H1 (cell line): ENCODE measurements around the gene ARPC2. TPM values are rescaled to one million over a fixed set of nuclear protein-coding genes. Genes with fewer than 3 reads are reported as not detected.

Experiments used
- CTCF ChIA-PET: fragments of 300-600 bp; sonication (Branson Sonifier 250); formaldehyde crosslinking; loops from one replicate; lab custom pipeline; 2021; ENCODE audit not compliant: partially characterized antibody; lab: Charles Lee
- POLR2A ChIA-PET: fragments of 300-600 bp; sonication (Branson Sonifier 250); formaldehyde crosslinking; loops from one replicate; lab custom pipeline; 2021; ENCODE audit warnings: inconsistent platforms; ENCODE audit not compliant: partially characterized antibody; lab: Charles Lee
- DNase-seq, 2 experiments: peaks; one replicate each; pipeline versions ENCODE4 v3.0.0 to v3.0.0-alpha.2; 2010 to 2022; ENCODE audit warnings: low spot score in 2 of 2, low read depth in 1 of 2, mixed read lengths in 1 of 2
- FAIRE-seq: peaks from 2 replicates; lab custom pipeline; 2011; peaks lifted over from hg19 to GRCh38; lab: Jason Lieb, UNC
- H2AFZ ChIP-seq: 2 replicates; pipeline ENCODE4 v1.8.1; 2012; ENCODE audit warnings: low read length, inconsistent platforms
- H2AK5ac ChIP-seq: 2 replicates; pipeline ENCODE4 v1.6.1; 2013; ENCODE audit warnings: low read depth, low read length
- H2BK120ac ChIP-seq: replicated peaks from 2 replicates; pipeline ENCODE3; 2013; ENCODE audit warnings: low read depth, low read length, inconsistent platforms
- H2BK12ac ChIP-seq: 2 replicates; pipeline ENCODE4 v1.6.1; 2013; ENCODE audit warnings: low read depth, low read length
- H2BK15ac ChIP-seq: 2 replicates; pipeline ENCODE4 v1.6.1; 2013; ENCODE audit warnings: low read length
- H2BK20ac ChIP-seq: 2 replicates; pipeline ENCODE4 v1.6.1; 2013; ENCODE audit warnings: low read length
- H2BK5ac ChIP-seq: 2 replicates; pipeline ENCODE4 v1.6.1; 2013; ENCODE audit warnings: low read depth, low read length
- H3K14ac ChIP-seq: 2 replicates; pipeline ENCODE4 v1.6.1; 2013; ENCODE audit warnings: inconsistent platforms; ENCODE audit not compliant: insufficient read length
- H3K18ac ChIP-seq: 2 replicates; pipeline ENCODE4 v1.6.1; 2013; ENCODE audit warnings: low read length; ENCODE audit errors: extremely low read depth
- H3K23ac ChIP-seq: 2 replicates; pipeline ENCODE4 v1.6.1; 2013; ENCODE audit warnings: inconsistent platforms; ENCODE audit not compliant: insufficient read length
- H3K23me2 ChIP-seq: 2 replicates; pipeline ENCODE4 v1.6.1; 2013; ENCODE audit warnings: low read depth, low read length
- H3K27ac ChIP-seq: 2 replicates; pipeline ENCODE4 v1.6.1; 2011; ENCODE audit warnings: low read depth, low read length, inconsistent platforms
- H3K27me3 ChIP-seq, 4 experiments: replicated peaks in 1 of 4; 1 replicate in 1 of 4; 2 replicates in 3 of 4; pipeline versions ENCODE4 v1.6.1 to v1.8.1; 2011 to 2013; ENCODE audit warnings: low read length in 3 of 4, mild to moderate bottlenecking in 3 of 4, inconsistent platforms in 2 of 4, mixed read lengths in 2 of 4, moderate library complexity in 1 of 4; ENCODE audit not compliant: control insufficient read depth in 3 of 4, insufficient read depth in 3 of 4; ENCODE audit errors: extremely low read depth in 1 of 4
- H3K36me3 ChIP-seq, 4 experiments: 2 replicates each; pipeline versions ENCODE4 v1.6.1 to v1.8.1; 2011 to 2013; ENCODE audit warnings: mild to moderate bottlenecking in 4 of 4, low read length in 3 of 4, moderate library complexity in 2 of 4, control low read depth in 1 of 4, inconsistent platforms in 1 of 4; ENCODE audit not compliant: insufficient read depth in 4 of 4, control insufficient read depth in 2 of 4
- H3K4ac ChIP-seq: replicated peaks from 2 replicates; pipeline ENCODE3; 2013; ENCODE audit warnings: low read length, low read depth, mixed read lengths, inconsistent platforms; ENCODE audit not compliant: insufficient read length
- H3K4me1 ChIP-seq, 4 experiments: replicated peaks in 1 of 4; 1 replicate in 1 of 4; 2 replicates in 3 of 4; pipeline versions ENCODE4 v1.6.1 to v1.8.1; 2011 to 2013; ENCODE audit warnings: low read length in 3 of 4, inconsistent platforms in 2 of 4, mixed read lengths in 1 of 4; ENCODE audit not compliant: insufficient read depth in 4 of 4, control insufficient read depth in 3 of 4
- H3K4me2 ChIP-seq, 2 experiments: 2 replicates each; pipeline versions ENCODE4 v1.6.1 to v1.8.1; 2011 to 2013; ENCODE audit warnings: low read depth in 2 of 2, low read length in 2 of 2, control low read depth in 1 of 2, inconsistent platforms in 1 of 2, mild to moderate bottlenecking in 1 of 2; ENCODE audit not compliant: insufficient read depth in 1 of 2
- H3K4me3 ChIP-seq, 4 experiments: fragments of 200-600, 300-600 bp in 1 of 4; sonication (generic), shearing (Covaris generic), sonication (Bioruptor Twin) in 1 of 4; 2 replicates each; pipeline versions ENCODE4 v1.5.1 to v1.8.1; 2011 to 2016; ENCODE audit warnings: low read length in 4 of 4, low read depth in 3 of 4, control low read depth in 2 of 4, inconsistent platforms in 2 of 4, mild to moderate bottlenecking in 2 of 4, mixed read lengths in 1 of 4, moderate library complexity in 1 of 4; ENCODE audit not compliant: insufficient read depth in 2 of 4; ENCODE audit errors: extremely low read depth in 1 of 4
- H3K56ac ChIP-seq: replicated peaks from 2 replicates; pipeline ENCODE3; 2013; ENCODE audit warnings: low read depth, mild to moderate bottlenecking, mixed read lengths, low read length, inconsistent platforms; ENCODE audit not compliant: insufficient read length
- H3K79me1 ChIP-seq: 2 replicates; pipeline ENCODE4 v1.6.1; 2013; ENCODE audit warnings: low read depth, low read length, control low read depth
- H3K79me2 ChIP-seq, 2 experiments: 2 replicates each; pipeline versions ENCODE4 v1.6.1 to v1.8.1; 2012 to 2013; ENCODE audit warnings: low read length in 2 of 2, mild to moderate bottlenecking in 2 of 2, inconsistent platforms in 1 of 2; ENCODE audit not compliant: insufficient read depth in 2 of 2, control insufficient read depth in 1 of 2
- H3K9ac ChIP-seq, 4 experiments: replicated peaks in 1 of 4; 1 replicate in 1 of 4; 2 replicates in 3 of 4; pipeline versions ENCODE4 v1.6.1 to v1.8.1; 2011 to 2013; ENCODE audit warnings: low read depth in 3 of 4, low read length in 3 of 4, control low read depth in 2 of 4, mild to moderate bottlenecking in 2 of 4, moderate library complexity in 2 of 4, inconsistent platforms in 1 of 4; ENCODE audit errors: extremely low read depth in 1 of 4
- H3K9me3 ChIP-seq, 2 experiments: 2 replicates each; pipeline versions ENCODE4 v1.6.1 to v1.8.1; 2012 to 2013; ENCODE audit warnings: mild to moderate bottlenecking in 2 of 2, moderate library complexity in 2 of 2, control low read depth in 1 of 2, inconsistent platforms in 1 of 2, low read depth in 1 of 2, low read length in 1 of 2, mixed read lengths in 1 of 2; ENCODE audit not compliant: insufficient read depth in 2 of 2
- H4K20me1 ChIP-seq, 2 experiments: replicated peaks in 1 of 2; 2 replicates each; pipeline versions ENCODE3 to v1.8.1; 2011 to 2013; ENCODE audit warnings: inconsistent platforms in 2 of 2, low read length in 2 of 2, mild to moderate bottlenecking in 1 of 2; ENCODE audit not compliant: insufficient read depth in 2 of 2, control insufficient read depth in 1 of 2
- H4K5ac ChIP-seq: 2 replicates; pipeline ENCODE4 v1.6.1; 2013; ENCODE audit warnings: low read length, low read depth, mixed read lengths, inconsistent platforms; ENCODE audit not compliant: insufficient read length
- H4K8ac ChIP-seq: 2 replicates; pipeline ENCODE4 v1.8.0; 2013; ENCODE audit warnings: mild to moderate bottlenecking, moderate library complexity, low read length, inconsistent platforms; ENCODE audit not compliant: insufficient read depth; ENCODE audit errors: extremely low read depth
- H4K91ac ChIP-seq: replicated peaks from 2 replicates; pipeline ENCODE3; 2013; ENCODE audit warnings: low read length, mixed read lengths, inconsistent platforms; ENCODE audit not compliant: insufficient read length
- WGBS, 2 experiments: shearing (Covaris generic) in 1 of 2; methylation state at CpG; one replicate each; pipeline versions ENCODE4 v1.1.6 to v1.1.7; 2013 to 2015; ENCODE audit warnings: low lambda C conversion rate in 2 of 2, mixed read lengths in 2 of 2, inconsistent platforms in 1 of 2, low coverage in 1 of 2, missing lambda C conversion rate in 1 of 2; ENCODE audit not compliant: insufficient replicate concordance in 2 of 2, insufficient coverage in 1 of 2, insufficient read length in 1 of 2; ENCODE audit errors: extremely low coverage in 1 of 2, missing lambda C conversion rate in 1 of 2; 5-methylcytosine and 5-hydroxymethylcytosine counted together
- polyA plus RNA-seq, 7 experiments: library from polyadenylated mRNA; depleted of rRNA in 3 of 7; stranded (reverse) in 5 of 7; unstranded in 2 of 7; fragments of >200 nt in 5 of 7; fragments of 200-250 nt in 2 of 7; gene quantifications; 1 replicate in 5 of 7; 2 replicates in 1 of 7; 4 replicates in 1 of 7; pipeline versions ENCODE4 v1.2.1 to v1.2.3, GENCODE V29; 2011 to 2013; ENCODE audit warnings: missing spikeins in 2 of 7, mixed read lengths in 2 of 7
- total RNA-seq: library from RNA; stranded (reverse); fragmentation: NEBNext Ultra II Directional; extraction: Animal tissue kit (Norgen Biotek cat#: 25700); gene quantifications from 2 replicates; pipeline ENCODE4 v1.2.1, GENCODE V29; 2021

The ARPC2 gene
- total and polyA plus RNA-seq, 2 of the 8 experiments (the other 6 are each of a cell fraction or from before 2014, with no cell fraction given), result 174 to 195 TPM

GRCh38 chr2:218235017-218235416 is 18.0 kb downstream of the ARPC2 start:
- Histone ChIP-seq H3K4me2 (no peak overlapping the region), H2BK5ac (no peak overlapping the region), H3K4me3 (no peak overlapping the region), H3K23me2 (no peaks in the 10 kb centered on the region), H3K36me3 (peaks cover 23 to 82% (median 60%) of the 10 kb centered on the region in 4 experiments), H2BK12ac (no peak overlapping the region), H2AK5ac (no peak overlapping the region), H4K8ac (no peak overlapping the region), H3K79me1 (no peaks in the 10 kb centered on the region), H3K27me3 (no peaks in the 10 kb centered on the region), H3K18ac (no peak overlapping the region), H2BK120ac (no peak overlapping the region), H4K5ac (no peak overlapping the region), H3K9ac (no peak overlapping the region), H3K9me3 (no peaks in the 10 kb centered on the region), H3K27ac (no peak overlapping the region), H2BK15ac (no peak overlapping the region), H3K79me2 (no peaks in the 10 kb centered on the region), H2BK20ac (no peak overlapping the region), H3K4ac (no peak overlapping the region), H3K56ac (no peak overlapping the region), H2AFZ (no peak overlapping the region), H3K23ac (no peak overlapping the region), H3K4me1 (no peaks in the 10 kb centered on the region), H4K20me1 (peaks cover 0 to 1% of the 10 kb centered on the region in 2 experiments), H3K14ac (no peak overlapping the region), H4K91ac (no peak overlapping the region)
- no peak for FAIRE-seq
- 91% methylated on average over 2 of the region's 2 CpGs; no CpG with 5 or more reads in 1 of the 2 experiments for WGBS, 2 experiments
- POLR2A ChIA-PET, result interaction anchor here (1.0 to 1.1 kb wide), 2 partner anchors 11 to 13 kb away, joined by 3 to 4 read pairs; no protein-coding TSS in a partner anchor
- no peak for DNase-seq
- CTCF ChIA-PET, result interaction anchor here (0.8 kb wide), 1 partner anchor 22 kb away, joined by 3 read pairs; no protein-coding TSS in a partner anchor
